ENCODE data around the gene AP5M1. TPM values are rescaled to one million over a fixed set of nuclear protein-coding genes. Genes with fewer than 3 reads are reported as not detected.
"Not testable (repeated sequence)": the region's sequence is repeated elsewhere in the genome, so short reads cannot be mapped to it uniquely, and the experiment has no call there.

AP5M1 gene
- 10 to 100 TPM; 38.5 to 49.6 TPM for total RNA-seq

GRCh38 chr14:57268161-57269069 lies at the start of gene AP5M1, which contains the start of gene EXOC5:
Gene AP5M1, plus strand, starts transcription at chr14:57268971. Its CDS starts 344 bp downstream, at chr14:57269315.
Gene EXOC5, minus strand, starts transcription at chr14:57268905. Its CDS starts 257 bp downstream, at chr14:57268648.
- Mint-ChIP-seq H3K4me3 (peak within 1 kb of the TSS; percentile 93), H3K9me3 (ENCODE audit: low read depth) (no peaks in the 10 kb centered on the region), H3K36me3 (peaks cover 22% of the 10 kb centered on the region), H3K27ac (peak within 1 kb of the TSS; percentile 99), H3K4me1 (peaks cover 48% of the 10 kb centered on the region), H3K27me3 (no peaks in the 10 kb centered on the region)
- ATAC-seq (peak; percentile 89), DNase-seq (peak; percentile 95)
- CTCF ChIA-PET: interaction anchor here (0.8 to 1.7 kb wide), 3 partner anchors 10 to 689 kb away, joined by 3 to 8 read pairs (median 4); partner anchors contain the start of gene TMEM260

GRCh38 chr14:57221931-57222330 lies 46.8 kb upstream of the AP5M1 start:
- Mint-ChIP-seq H3K27me3 (no peaks in the 10 kb centered on the region), H3K36me3 (peaks cover 28% of the 10 kb centered on the region), H3K9me3 (ENCODE audit: low read depth) (no peaks in the 10 kb centered on the region), H3K4me1 (peaks cover 3% of the 10 kb centered on the region), H3K27ac (no peak overlapping the region), H3K4me3 (no peak overlapping the region)
- DNase-seq (no peak), ATAC-seq (no peak)
- CTCF ChIA-PET: no interaction called here

- ATAC-seq: no peak
- H3K36me3 Mint-ChIP-seq: peaks cover 46% of the 10 kb centered on the region
These were observed 41.7 kb upstream of the AP5M1 start for GRCh38 chr14:57227083-57227482.

GRCh38 chr14:57228320-57228719 lies 40.5 kb upstream of the AP5M1 start:
- H3K27me3 Mint-ChIP-seq; DNase-seq; H3K4me3 Mint-ChIP-seq; H3K9me3 Mint-ChIP-seq (ENCODE audit: low read depth); ATAC-seq; CTCF ChIA-PET; H3K27ac Mint-ChIP-seq; H3K4me1 Mint-ChIP-seq: not testable (repeated sequence)
- H3K36me3 Mint-ChIP-seq: peaks cover 51% of the 10 kb centered on the region

More at GRCh38 chr14:57227083-57227482, 41.7 kb upstream of the AP5M1 start:
- Mint-ChIP-seq H3K27ac (no peak overlapping the region), H3K4me3 (no peak overlapping the region), H3K9me3 (ENCODE audit: low read depth) (peaks cover 3% of the 10 kb centered on the region), H3K4me1 (peaks cover 7% of the 10 kb centered on the region), H3K27me3 (no peaks in the 10 kb centered on the region)
- DNase-seq: no peak
- CTCF ChIA-PET: no interaction called here

- H3K27ac Mint-ChIP-seq: no peak overlapping the region
- H3K4me1 Mint-ChIP-seq: peaks cover 4% of the 10 kb centered on the region
- no peak for DNase-seq
- no peaks in the 10 kb centered on the region for H3K27me3 Mint-ChIP-seq
- H3K9me3 Mint-ChIP-seq (ENCODE audit: low read depth): peaks cover 3% of the 10 kb centered on the region
- CTCF ChIA-PET: no interaction called here
- ATAC-seq: no peak
- H3K4me3 Mint-ChIP-seq: no peak overlapping the region
- peaks cover 45% of the 10 kb centered on the region for H3K36me3 Mint-ChIP-seq
These were observed 36.8 kb upstream of the AP5M1 start for GRCh38 chr14:57232006-57232405.

- CTCF ChIA-PET; DNase-seq; H3K9me3 Mint-ChIP-seq (ENCODE audit: low read depth); ATAC-seq; H3K27me3 Mint-ChIP-seq; H3K36me3 Mint-ChIP-seq; H3K4me1 Mint-ChIP-seq; H3K27ac Mint-ChIP-seq; H3K4me3 Mint-ChIP-seq: not testable (repeated sequence)
These were observed 28.7 kb upstream of the AP5M1 start for GRCh38 chr14:57240115-57240514.

- no peak for DNase-seq
- no peak for ATAC-seq
- H3K36me3 Mint-ChIP-seq: peaks cover 5% of the 10 kb centered on the region
- no peaks in the 10 kb centered on the region for H3K4me1 Mint-ChIP-seq
- H3K9me3 Mint-ChIP-seq (ENCODE audit: low read depth): no peaks in the 10 kb centered on the region
- H3K27ac Mint-ChIP-seq: no peak overlapping the region
- H3K4me3 Mint-ChIP-seq: no peak overlapping the region
- CTCF ChIA-PET: no interaction called here
- no peaks in the 10 kb centered on the region for H3K27me3 Mint-ChIP-seq
These were observed 25.5 kb upstream of the AP5M1 start for GRCh38 chr14:57243320-57243719.

- CTCF ChIA-PET: no interaction called here
- H3K4me3 Mint-ChIP-seq: no peak overlapping the region
- H3K27me3 Mint-ChIP-seq: no peaks in the 10 kb centered on the region
These were observed 24.7 kb upstream of the AP5M1 start for GRCh38 chr14:57244106-57244505.

GRCh38 chr14:57245941-57246340 lies 22.8 kb upstream of the AP5M1 start:
- Mint-ChIP-seq H3K9me3 (ENCODE audit: low read depth) (no peaks in the 10 kb centered on the region), H3K4me3 (no peak overlapping the region), H3K36me3 (peaks cover 5% of the 10 kb centered on the region), H3K27ac (no peak overlapping the region), H3K27me3 (no peaks in the 10 kb centered on the region), H3K4me1 (no peaks in the 10 kb centered on the region)
- CTCF ChIA-PET: no interaction called here
- DNase-seq (no peak), ATAC-seq (no peak)

More at GRCh38 chr14:57244106-57244505, 24.7 kb upstream of the AP5M1 start:
- DNase-seq (no peak), ATAC-seq (no peak)
- H3K9me3 Mint-ChIP-seq (ENCODE audit: low read depth): no peaks in the 10 kb centered on the region
- H3K27ac Mint-ChIP-seq: no peak overlapping the region
- H3K36me3 Mint-ChIP-seq: peaks cover 5% of the 10 kb centered on the region
- H3K4me1 Mint-ChIP-seq: no peaks in the 10 kb centered on the region

GRCh38 chr14:57246933-57247657 lies 21.7 kb upstream of the AP5M1 start:
- H3K27me3 Mint-ChIP-seq: no peaks in the 10 kb centered on the region
- CTCF ChIA-PET: no interaction called here
- no peaks in the 10 kb centered on the region for H3K4me1 Mint-ChIP-seq
- H3K4me3 Mint-ChIP-seq: no peak overlapping the region
- H3K9me3 Mint-ChIP-seq (ENCODE audit: low read depth): no peaks in the 10 kb centered on the region
- H3K36me3 Mint-ChIP-seq: peaks cover 5% of the 10 kb centered on the region
- DNase-seq (no peak), ATAC-seq (no peak)
- H3K27ac Mint-ChIP-seq: no peak overlapping the region

GRCh38 chr14:57254884-57255283 lies 13.9 kb upstream of the AP5M1 start:
- peaks cover 2% of the 10 kb centered on the region for H3K9me3 Mint-ChIP-seq (ENCODE audit: low read depth)
- DNase-seq: no peak
- H3K27ac Mint-ChIP-seq: no peak overlapping the region
- no peak overlapping the region for H3K4me3 Mint-ChIP-seq
- CTCF ChIA-PET: no interaction called here
- H3K36me3 Mint-ChIP-seq: peaks cover 37% of the 10 kb centered on the region
- H3K27me3 Mint-ChIP-seq: no peaks in the 10 kb centered on the region
- ATAC-seq: no peak
- no peaks in the 10 kb centered on the region for H3K4me1 Mint-ChIP-seq

- H3K9me3 Mint-ChIP-seq (ENCODE audit: low read depth); H3K27ac Mint-ChIP-seq; DNase-seq; ATAC-seq; H3K4me3 Mint-ChIP-seq; H3K27me3 Mint-ChIP-seq; H3K4me1 Mint-ChIP-seq; CTCF ChIA-PET: not testable (repeated sequence)
- H3K36me3 Mint-ChIP-seq: peaks cover 37% of the 10 kb centered on the region
These were observed 10.6 kb upstream of the AP5M1 start for GRCh38 chr14:57258221-57258620.

GRCh38 chr14:57259672-57260071 lies 9.1 kb upstream of the AP5M1 start:
- DNase-seq: no peak
- ATAC-seq: no peak
- Mint-ChIP-seq H3K4me1 (peaks cover 13% of the 10 kb centered on the region), H3K36me3 (peaks cover 40% of the 10 kb centered on the region), H3K4me3 (no peak overlapping the region), H3K27ac (no peak overlapping the region), H3K9me3 (ENCODE audit: low read depth) (peaks cover 2% of the 10 kb centered on the region), H3K27me3 (no peaks in the 10 kb centered on the region)
- CTCF ChIA-PET: interaction anchor here (0.7 kb wide), 1 partner anchor 36 kb away, joined by 3 read pairs; no protein-coding TSS in a partner anchor
